Osteoblast (primary cell): ENCODE measurements around the gene PILRB. TPM values are rescaled to one million over a fixed set of nuclear protein-coding genes. Genes with fewer than 3 reads are reported as not detected.

Experiments
- DNase-seq: peaks from one replicate; pipeline ENCODE4 v3.0.0; 2011; ENCODE audit warnings: low spot score, mixed read lengths; ENCODE audit not compliant: insufficient read length; ENCODE audit errors: missing footprints
- H2AFZ ChIP-seq: 2 replicates; pipeline ENCODE4 v1.6.0; 2011; ENCODE audit warnings: mild to moderate bottlenecking, low read length
- H3K27ac ChIP-seq: 2 replicates; pipeline ENCODE4 v1.5.1; 2011; ENCODE audit warnings: mild to moderate bottlenecking, low read depth, low read length, moderate library complexity
- H3K27me3 ChIP-seq: 2 replicates; pipeline ENCODE4 v1.6.0; 2012; ENCODE audit warnings: mild to moderate bottlenecking, control low read depth, inconsistent platforms, low read length, moderate library complexity; ENCODE audit not compliant: insufficient read depth
- H3K36me3 ChIP-seq: 2 replicates; pipeline ENCODE4 v1.5.1; 2011; ENCODE audit warnings: mild to moderate bottlenecking, low read length, control low read depth, moderate library complexity; ENCODE audit not compliant: insufficient read depth
- H3K4me1 ChIP-seq: 2 replicates; pipeline ENCODE4 v1.5.1; 2011; ENCODE audit warnings: mild to moderate bottlenecking, low read length, control low read depth, moderate library complexity; ENCODE audit not compliant: insufficient read depth
- H3K4me2 ChIP-seq: 2 replicates; pipeline ENCODE4 v1.6.0; 2011; ENCODE audit warnings: mild to moderate bottlenecking, low read length; ENCODE audit not compliant: insufficient read depth
- H3K4me3 ChIP-seq: fragments of 200-600 bp; sonication (generic); 3 replicates; pipeline ENCODE4 v1.5.1; 2012; ENCODE audit warnings: mild to moderate bottlenecking, low read length, inconsistent platforms; ENCODE audit not compliant: insufficient read depth
- H3K79me2 ChIP-seq: 2 replicates; pipeline ENCODE4 v1.6.0; 2012; ENCODE audit warnings: mild to moderate bottlenecking, low read length, control low read depth, inconsistent platforms; ENCODE audit not compliant: insufficient read depth
- H3K9me3 ChIP-seq: 2 replicates; pipeline ENCODE4 v1.5.1; 2011; ENCODE audit warnings: low read depth, low read length, control low read depth
- H4K20me1 ChIP-seq: 2 replicates; pipeline ENCODE4 v1.6.0; 2012; ENCODE audit warnings: mild to moderate bottlenecking, low read length, control low read depth; ENCODE audit not compliant: insufficient read depth
- total RNA-seq: library from RNA; depleted of rRNA; stranded (reverse); fragments of >200 nt; gene quantifications from 2 replicates; pipeline ENCODE4 v1.2.3, GENCODE V29; 2012
- TF ChIP-seq, protein P1 (sequence below): IDR thresholded peaks from 2 replicates; pipeline ENCODE4 v1.5.1; 2011; ENCODE audit warnings: mild to moderate bottlenecking, low read depth, low read length, moderate library complexity; ENCODE audit errors: extremely low read depth

The PILRB gene
- total RNA-seq, 1 donor, result 14.8 TPM

DNA sequence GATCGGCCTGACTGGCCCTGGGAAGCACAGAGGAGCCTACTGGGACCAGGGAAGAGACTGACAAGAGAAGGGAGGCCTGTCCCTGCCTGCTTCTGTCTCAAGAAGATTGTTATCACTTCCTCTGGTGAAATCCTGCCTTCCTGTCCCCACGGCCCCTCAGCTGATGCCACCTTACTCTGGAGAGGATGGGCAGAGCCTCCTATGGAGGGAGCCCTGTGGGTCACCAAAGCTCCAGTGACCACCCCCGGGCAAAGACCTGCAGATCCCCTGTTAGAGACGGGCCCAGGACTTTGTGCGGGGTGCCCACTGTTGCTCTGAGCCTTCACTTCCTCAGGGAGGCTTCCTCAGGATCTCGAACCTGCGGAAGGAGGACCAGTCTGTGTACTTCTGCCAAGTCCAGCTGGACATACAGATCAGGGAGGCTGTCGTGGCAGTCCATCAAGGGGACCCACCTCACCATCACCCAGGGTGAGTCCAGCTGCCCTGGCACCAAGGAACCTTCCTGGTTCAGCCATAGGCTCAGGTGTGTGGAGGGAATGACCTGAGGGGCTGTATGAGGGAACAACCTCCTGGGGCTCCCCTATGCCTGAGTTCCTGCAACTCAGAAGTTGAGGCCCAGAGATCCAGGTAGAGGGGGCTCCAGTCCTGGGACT lies 1.4 kb upstream of the PILRB start:
- Histone ChIP-seq H3K79me2 (no peaks in the 10 kb centered on the region), H3K4me1 (no peaks in the 10 kb centered on the region), H3K36me3 (peaks cover 52% of the 10 kb centered on the region), H3K9me3 (no peaks in the 10 kb centered on the region), H2AFZ (no peak overlapping the region), H3K4me3 (no peak overlapping the region), H4K20me1 (peaks cover 3% of the 10 kb centered on the region), H3K4me2 (no peak overlapping the region), H3K27ac (no peak overlapping the region), H3K27me3 (no peaks in the 10 kb centered on the region)
- peak; percentile 53 for DNase-seq
- TF ChIP-seq, protein P1, sequence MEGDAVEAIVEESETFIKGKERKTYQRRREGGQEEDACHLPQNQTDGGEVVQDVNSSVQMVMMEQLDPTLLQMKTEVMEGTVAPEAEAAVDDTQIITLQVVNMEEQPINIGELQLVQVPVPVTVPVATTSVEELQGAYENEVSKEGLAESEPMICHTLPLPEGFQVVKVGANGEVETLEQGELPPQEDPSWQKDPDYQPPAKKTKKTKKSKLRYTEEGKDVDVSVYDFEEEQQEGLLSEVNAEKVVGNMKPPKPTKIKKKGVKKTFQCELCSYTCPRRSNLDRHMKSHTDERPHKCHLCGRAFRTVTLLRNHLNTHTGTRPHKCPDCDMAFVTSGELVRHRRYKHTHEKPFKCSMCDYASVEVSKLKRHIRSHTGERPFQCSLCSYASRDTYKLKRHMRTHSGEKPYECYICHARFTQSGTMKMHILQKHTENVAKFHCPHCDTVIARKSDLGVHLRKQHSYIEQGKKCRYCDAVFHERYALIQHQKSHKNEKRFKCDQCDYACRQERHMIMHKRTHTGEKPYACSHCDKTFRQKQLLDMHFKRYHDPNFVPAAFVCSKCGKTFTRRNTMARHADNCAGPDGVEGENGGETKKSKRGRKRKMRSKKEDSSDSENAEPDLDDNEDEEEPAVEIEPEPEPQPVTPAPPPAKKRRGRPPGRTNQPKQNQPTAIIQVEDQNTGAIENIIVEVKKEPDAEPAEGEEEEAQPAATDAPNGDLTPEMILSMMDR, result no peak

DNA sequence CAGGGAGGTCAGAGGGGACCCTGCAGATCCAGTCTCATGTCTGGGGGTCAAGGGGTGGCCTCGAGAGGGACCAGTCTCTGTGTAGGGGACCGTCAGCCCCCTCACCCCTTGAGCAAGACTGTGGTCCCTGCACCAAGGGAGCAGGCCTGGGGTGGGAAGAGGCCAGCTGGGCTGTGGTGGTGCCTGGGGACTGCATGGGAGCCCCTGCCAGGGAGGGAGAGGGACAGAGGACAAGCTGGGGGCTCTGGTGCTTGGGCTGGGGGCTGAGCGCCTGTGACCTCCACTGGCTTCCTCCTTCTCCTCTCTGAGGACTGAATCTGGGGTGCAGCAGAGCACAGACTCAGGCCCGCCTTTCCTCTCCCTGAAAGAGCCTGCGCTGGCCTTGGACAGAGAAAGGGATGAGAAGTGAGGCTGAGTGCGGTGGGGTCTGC lies 771 bp upstream of the PILRB start:
- no peak overlapping the region for H3K4me2 ChIP-seq
- H3K36me3 ChIP-seq, result peaks cover 56% of the 10 kb centered on the region
- H3K27ac ChIP-seq, result no peak overlapping the region
- H3K79me2 ChIP-seq, result no peaks in the 10 kb centered on the region
- DNase-seq, result no peak
- no peaks in the 10 kb centered on the region for H3K9me3 ChIP-seq
- H2AFZ ChIP-seq, result no peak overlapping the region
- H4K20me1 ChIP-seq, result peaks cover 3% of the 10 kb centered on the region
- no peaks in the 10 kb centered on the region for H3K4me1 ChIP-seq
- H3K4me3 ChIP-seq, result no peak overlapping the region
- TF ChIP-seq, protein P1, result no peak
- no peaks in the 10 kb centered on the region for H3K27me3 ChIP-seq

DNA sequence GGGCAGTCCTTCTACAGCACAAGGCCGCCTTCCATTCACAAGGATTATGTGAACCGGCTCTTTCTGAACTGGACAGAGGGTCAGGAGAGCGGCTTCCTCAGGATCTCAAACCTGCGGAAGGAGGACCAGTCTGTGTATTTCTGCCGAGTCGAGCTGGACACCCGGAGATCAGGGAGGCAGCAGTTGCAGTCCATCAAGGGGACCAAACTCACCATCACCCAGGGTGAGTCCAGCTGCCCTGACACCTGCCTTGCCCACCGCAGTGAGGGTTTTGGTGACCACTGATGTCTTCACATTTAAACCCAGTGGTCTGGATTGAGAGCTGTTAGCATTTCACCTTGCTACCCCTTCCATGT lies 918 bp downstream of the PILRB start:
- TF ChIP-seq, protein P1, result no peak
- Histone ChIP-seq H3K4me3 (no peak overlapping the region), H2AFZ (no peak overlapping the region), H3K27ac (no peak overlapping the region), H3K4me2 (no peak overlapping the region), H4K20me1 (peaks cover 3% of the 10 kb centered on the region), H3K36me3 (peaks cover 58% of the 10 kb centered on the region), H3K79me2 (no peaks in the 10 kb centered on the region), H3K27me3 (no peaks in the 10 kb centered on the region), H3K4me1 (no peaks in the 10 kb centered on the region), H3K9me3 (no peaks in the 10 kb centered on the region)
- no peak for DNase-seq

DNA sequence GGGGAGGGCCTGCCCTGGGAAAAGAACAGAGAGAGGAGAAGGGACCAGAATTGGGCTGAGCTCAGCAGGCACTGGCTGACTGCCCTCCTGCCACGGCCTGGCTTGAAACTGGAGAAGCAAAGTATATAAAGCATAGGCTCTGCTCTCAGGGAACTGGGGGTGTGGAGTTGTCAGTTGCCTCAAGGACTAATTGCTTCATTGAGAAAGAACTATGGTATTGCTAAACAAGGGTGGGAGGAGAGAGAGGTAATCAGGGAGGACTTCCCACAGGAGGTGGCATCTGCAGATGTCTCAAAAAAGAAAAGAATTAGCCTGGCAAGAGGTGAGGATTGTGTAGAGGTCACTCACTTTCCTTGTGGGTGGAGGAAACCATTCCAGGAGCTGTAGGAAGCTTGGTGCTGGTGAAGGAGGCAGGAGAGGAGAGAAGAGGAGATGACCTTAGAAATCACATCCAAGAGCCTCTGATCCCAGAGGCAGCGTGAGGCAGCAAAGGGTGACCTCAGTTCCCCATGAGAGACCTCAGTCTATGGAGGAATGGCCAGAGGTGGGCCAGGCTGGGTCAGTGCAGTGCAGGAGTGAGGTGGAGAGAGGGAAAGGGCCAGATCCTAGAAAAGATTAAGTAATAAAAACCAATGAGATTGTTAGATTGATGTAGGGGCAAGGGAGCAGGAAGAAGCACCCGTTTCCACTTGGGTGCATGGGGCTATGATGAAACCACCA lies 2.4 kb downstream of the PILRB start:
- Histone ChIP-seq H3K4me1 (no peaks in the 10 kb centered on the region), H3K9me3 (no peaks in the 10 kb centered on the region), H3K36me3 (peaks cover 59% of the 10 kb centered on the region), H4K20me1 (peaks cover 3% of the 10 kb centered on the region), H3K4me2 (no peak overlapping the region), H3K79me2 (no peaks in the 10 kb centered on the region), H2AFZ (no peak overlapping the region), H3K27me3 (no peaks in the 10 kb centered on the region), H3K27ac (no peak overlapping the region), H3K4me3 (no peak overlapping the region)
- no peak for DNase-seq
- TF ChIP-seq, protein P1, result no peak
